ENCODE results near the gene ZNF561. TPM values are rescaled to one million over a fixed set of nuclear protein-coding genes. Genes with fewer than 3 reads are reported as not detected.

The ZNF561 gene
- total RNA-seq, 1 donor from 2014 or later = 33.7 TPM

GRCh38 chr19:9580728-9581127, 40.3 kb downstream of the ZNF561 start:
- DNase-seq (ENCODE audit: low spot score) = no peak

- DNase-seq (ENCODE audit: low spot score) = no peak
These were observed 50.8 kb downstream of the ZNF561 start for GRCh38 chr19:9570255-9570654.

- no peak for DNase-seq (ENCODE audit: low spot score)
These were observed 54.3 kb downstream of the ZNF561 start for GRCh38 chr19:9566729-9567128.

- no peak for DNase-seq (ENCODE audit: low spot score)
These were observed 54.9 kb downstream of the ZNF561 start for GRCh38 chr19:9565900-9566705.

Other genes starting within 250 kb of the ZNF561 start
- 7.5 TPM for gene ZNF266, start 185.7 kb downstream of the ZNF561 start, total RNA-seq (ENCODE audit: insufficient read depth, low replicate concordance)
- gene ZNF560, start 122.6 kb downstream of the ZNF561 start, total RNA-seq (ENCODE audit: insufficient read depth, low replicate concordance) = 8.4 TPM
- 24.3 TPM for gene ZNF426, start 82.6 kb downstream of the ZNF561 start, total RNA-seq (ENCODE audit: insufficient read depth, low replicate concordance)
- 47.2 TPM for gene ZNF121, start 36.7 kb downstream of the ZNF561 start, total RNA-seq (ENCODE audit: insufficient read depth, low replicate concordance)
- gene ZNF562, start 53.9 kb upstream of the ZNF561 start, total RNA-seq (ENCODE audit: insufficient read depth, low replicate concordance) = 35.9 TPM
- 27.9 TPM for gene ZNF846, start 147.5 kb upstream of the ZNF561 start, total RNA-seq (ENCODE audit: insufficient read depth, low replicate concordance)
- 15.2 TPM for gene FBXL12, start 197.8 kb upstream of the ZNF561 start, total RNA-seq (ENCODE audit: insufficient read depth, low replicate concordance)
- 115 TPM for gene UBL5, start 206.7 kb upstream of the ZNF561 start, total RNA-seq (ENCODE audit: insufficient read depth, low replicate concordance)
- 40.7 TPM for gene PIN1, start 214.1 kb upstream of the ZNF561 start, total RNA-seq (ENCODE audit: insufficient read depth, low replicate concordance)

Measured in umbilical cord (tissue), 2 donors.